IMR-90 (cell line): ENCODE results near the gene SLC9A5. TPM values are rescaled to one million over a fixed set of nuclear protein-coding genes. Genes with fewer than 3 reads are reported as not detected.

Experiments
- ATAC-seq: fragments of 200-7000 bp; cut with Tn5 transposase; 2 replicates; pipeline ENCODE4 v1.9.1; 2020; ENCODE audit warnings: low read depth, mild to moderate bottlenecking, moderate library complexity
- BruUV-seq: library from RNA; stranded (reverse); fragments of 400-500 nt; replicated peaks from 2 replicates; lab custom pipeline; 2021; lab: Mats Ljungman, UMichigan
- CTCF ChIA-PET: fragments of 300-600 bp; formaldehyde crosslinking; extraction: SDS; loops from one replicate; lab custom pipeline; 2021; ENCODE audit warnings: antibody characterized with exemption; lab: Yijun Ruan, JAX
- POLR2A ChIA-PET: fragments of 300-600 bp; sonication (Branson Sonifier 250); formaldehyde crosslinking; loops from one replicate; lab custom pipeline; 2022; ENCODE audit warnings: antibody characterized with exemption; ENCODE audit not compliant: unreplicated experiment; lab: Charles Lee
- DNase-seq: peaks from one replicate; pipeline ENCODE4 v3.0.0; 2013
- H2AFZ ChIP-seq: replicated peaks from 2 replicates; pipeline ENCODE3; 2013; ENCODE audit warnings: low read length, mild to moderate bottlenecking; ENCODE audit not compliant: poor library complexity
- H2AK5ac ChIP-seq: 2 replicates; pipeline ENCODE4 v1.6.1; 2013; ENCODE audit warnings: low read depth, low read length, inconsistent platforms
- H2AK9ac ChIP-seq: replicated peaks from 2 replicates; pipeline ENCODE3; 2013; ENCODE audit warnings: mild to moderate bottlenecking, low read depth, low read length, moderate library complexity; ENCODE audit not compliant: poor library complexity
- H2BK120ac ChIP-seq: 2 replicates; pipeline ENCODE4 v1.6.1; 2013; ENCODE audit warnings: low read depth, low read length, inconsistent platforms
- H2BK15ac ChIP-seq: 3 replicates; pipeline ENCODE4 v1.6.1; 2013; ENCODE audit warnings: low read depth, low read length, inconsistent platforms
- H2BK20ac ChIP-seq: 2 replicates; pipeline ENCODE4 v1.6.1; 2013; ENCODE audit warnings: low read depth, mild to moderate bottlenecking, inconsistent platforms, low read length, moderate library complexity
- H2BK5ac ChIP-seq: 2 replicates; pipeline ENCODE4 v1.6.1; 2013; ENCODE audit warnings: mild to moderate bottlenecking, low read depth, low read length, inconsistent platforms; ENCODE audit not compliant: poor library complexity, severe bottlenecking
- H3K14ac ChIP-seq: replicated peaks from 2 replicates; pipeline ENCODE4 v1.6.1; 2013; ENCODE audit warnings: low read depth, low read length, inconsistent platforms
- H3K18ac ChIP-seq: 2 replicates; pipeline ENCODE4 v1.6.1; 2013; ENCODE audit warnings: low read depth, low read length, control low read depth
- H3K23ac ChIP-seq: 2 replicates; pipeline ENCODE4 v1.6.1; 2013; ENCODE audit warnings: low read depth, low read length, inconsistent platforms
- H3K27ac ChIP-seq: 2 replicates; pipeline ENCODE4 v1.5.1; 2013; ENCODE audit warnings: mild to moderate bottlenecking, control low read depth, low read length; ENCODE audit not compliant: insufficient read depth
- H3K27me3 ChIP-seq: 2 replicates; pipeline ENCODE4 v1.6.1; 2013; ENCODE audit warnings: low read length; ENCODE audit not compliant: control insufficient read depth, insufficient read depth
- H3K36me3 ChIP-seq: 2 replicates; pipeline ENCODE4 v1.6.1; 2013; ENCODE audit warnings: low read length, mixed read lengths; ENCODE audit not compliant: control insufficient read depth, insufficient read depth
- H3K4ac ChIP-seq: 2 replicates; pipeline ENCODE4 v1.6.1; 2013; ENCODE audit warnings: low read depth, low read length, inconsistent platforms
- H3K4me1 ChIP-seq: 2 replicates; pipeline ENCODE4 v1.6.1; 2013; ENCODE audit warnings: low read length, mixed read lengths; ENCODE audit not compliant: control insufficient read depth, insufficient read depth
- H3K4me2 ChIP-seq: 2 replicates; pipeline ENCODE4 v1.6.1; 2013; ENCODE audit warnings: low read depth, mild to moderate bottlenecking, control low read depth, low read length, moderate library complexity
- H3K4me3 ChIP-seq: 2 replicates; pipeline ENCODE4 v1.5.1; 2013; ENCODE audit warnings: low read depth, mild to moderate bottlenecking, control low read depth, low read length, moderate library complexity; ENCODE audit not compliant: insufficient read depth
- H3K56ac ChIP-seq: 2 replicates; pipeline ENCODE4 v1.6.1; 2013; ENCODE audit warnings: low read length, inconsistent platforms; ENCODE audit not compliant: insufficient read depth; ENCODE audit errors: extremely low read depth
- H3K79me1 ChIP-seq, 2 experiments: 2 replicates each; pipeline ENCODE4 v1.6.1; 2013; ENCODE audit warnings: low read length in 2 of 2, inconsistent platforms in 1 of 2, low read depth in 1 of 2
- H3K9ac ChIP-seq: 2 replicates; pipeline ENCODE4 v1.6.1; 2013; ENCODE audit warnings: low read depth, low read length, control low read depth
- H3K9me1 ChIP-seq: 2 replicates; pipeline ENCODE4 v1.6.1; 2013; ENCODE audit warnings: low read length, inconsistent platforms; ENCODE audit not compliant: insufficient read depth
- H3K9me3 ChIP-seq: 2 replicates; pipeline ENCODE4 v1.6.1; 2013; ENCODE audit warnings: low read length; ENCODE audit not compliant: control insufficient read depth, insufficient read depth
- H4K20me1 ChIP-seq: 2 replicates; pipeline ENCODE4 v1.6.1; 2013; ENCODE audit warnings: low read length, inconsistent platforms; ENCODE audit not compliant: insufficient read depth
- H4K5ac ChIP-seq: 2 replicates; pipeline ENCODE4 v1.6.1; 2013; ENCODE audit warnings: mild to moderate bottlenecking, low read depth, low read length, control low read depth
- H4K8ac ChIP-seq, 2 experiments: 2 replicates each; pipeline ENCODE4 v1.6.1; 2013; ENCODE audit warnings: low read depth in 2 of 2, low read length in 2 of 2, control low read depth in 1 of 2, inconsistent platforms in 1 of 2
- H4K91ac ChIP-seq: 2 replicates; pipeline ENCODE4 v1.6.1; 2013; ENCODE audit warnings: low read depth, low read length, inconsistent platforms; ENCODE audit not compliant: insufficient read depth
- CEBPB ChIP-seq: IDR thresholded peaks from 2 replicates; pipeline ENCODE4 v1.6.1; 2012; ENCODE audit warnings: low read depth, low read length, improper control_type of control experiment
- CHD1 ChIP-seq: IDR thresholded peaks from 2 replicates; pipeline ENCODE4 v1.6.1; 2012; ENCODE audit warnings: low read depth, low read length, improper control_type of control experiment
- MAFK ChIP-seq: IDR thresholded peaks from 2 replicates; pipeline ENCODE4 v1.6.1; 2012; ENCODE audit warnings: low read depth, low read length, improper control_type of control experiment
- MAZ ChIP-seq: IDR thresholded peaks from 2 replicates; pipeline ENCODE4 v1.6.1; 2012; ENCODE audit warnings: low read depth, mild to moderate bottlenecking, low read length, improper control_type of control experiment, moderate library complexity, borderline replicate concordance
- MXI1 ChIP-seq: IDR thresholded peaks from 2 replicates; pipeline ENCODE4 v1.6.1; 2012; ENCODE audit warnings: low read depth, mild to moderate bottlenecking, low read length, moderate library complexity, borderline replicate concordance
- WGBS, 2 experiments: methylation state at CpG; one replicate each; pipeline versions ENCODE4 v1.1.5 to v1.1.7; 2013; ENCODE audit warnings: missing lambda C conversion rate in 2 of 2; ENCODE audit not compliant: insufficient read length in 1 of 2; ENCODE audit errors: extremely low coverage in 2 of 2; 5-methylcytosine and 5-hydroxymethylcytosine counted together
- dilution Hi-C: fragments of 300-500 bp; cut with HindIII; formaldehyde crosslinking; loops from one replicate; pipeline ENCODE4 v1.14.3; 2018; ENCODE audit warnings: low sequenced_read_pairs; ENCODE audit not compliant: unreplicated experiment
- in situ Hi-C: fragments of 300-500 bp; cut with MboI; formaldehyde crosslinking; loops from 3 replicates; pipeline ENCODE4 v1.14.3; 2019; ENCODE audit warnings: low sequenced_read_pairs, inconsistent platforms, mixed read lengths
- intact Hi-C: fragments of 100-400 bp; cut with micrococcal nuclease; formaldehyde crosslinking; loops from 2 replicates; pipeline ENCODE4 v1.10.0; 2022
- polyA plus RNA-seq, 3 experiments: library from polyadenylated mRNA; depleted of rRNA; stranded (reverse); fragments of >200 nt; gene quantifications; 2 replicates each; pipeline ENCODE4 v1.2.3, GENCODE V29; 2012; ENCODE audit warnings: low replicate concordance in 1 of 3
- total RNA-seq: library from RNA; depleted of rRNA; stranded (reverse); fragments of >200 nt; gene quantifications from 2 replicates; pipeline ENCODE4 v1.2.3, GENCODE V29; 2012
- TF ChIP-seq, protein P1 (sequence below): fragments of 150-350 bp; IDR thresholded peaks from 2 replicates; pipeline ENCODE4 v1.6.1; 2017; ENCODE audit warnings: mild to moderate bottlenecking, antibody characterized with exemption, low read length, low read depth

The SLC9A5 gene
- total and polyA plus RNA-seq, 2 of the 4 experiments (the other 2 are of a cell fraction) = 1.8 to 5.7 TPM

DNA sequence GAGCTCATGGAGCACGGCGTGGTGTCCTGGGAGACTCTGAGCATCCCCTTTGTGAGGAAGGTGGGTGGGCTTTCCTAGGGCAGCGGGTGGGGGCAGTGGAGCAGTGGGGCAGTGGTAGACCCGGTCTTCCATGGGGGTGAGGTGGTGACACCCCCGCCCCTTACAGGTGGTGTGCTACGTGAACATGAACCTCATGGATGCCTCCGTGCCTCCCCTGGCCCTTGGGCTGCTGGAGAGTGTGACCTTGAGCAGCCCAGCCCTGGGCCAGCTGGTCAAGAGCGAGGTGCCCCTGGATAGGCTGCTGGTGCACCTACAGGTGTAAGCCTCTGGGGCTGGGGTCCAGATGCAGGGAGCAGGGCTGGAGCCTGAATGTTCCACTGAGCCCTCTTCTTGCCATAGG is 48.3 kb upstream of the SLC9A5 start:
- 96% methylated on average over 5 of the region's 8 CpGs; no CpG with 5 or more reads in 1 of the 2 experiments for WGBS, 2 experiments

More for the DNA sequence above, 48.3 kb upstream of the SLC9A5 start:
- no TSS peak for BruUV-seq
- Histone ChIP-seq H2AK5ac (no peak overlapping the region), H2AK9ac (peak overlapping the region; percentile 28), H4K5ac (no peak overlapping the region), H3K18ac (no peak overlapping the region), H4K20me1 (peaks cover 13% of the 10 kb centered on the region; the same call in 1 of the 2 replicates), H3K36me3 (peaks cover 59% of the 10 kb centered on the region), H3K56ac (no peak overlapping the region), H3K79me1 (peaks cover 0 to 15% of the 10 kb centered on the region in 2 experiments; a peak in 3 of 4 replicates), H3K9me3 (no peaks in the 10 kb centered on the region), H4K8ac (no peak overlapping the region), H3K4me1 (no peaks in the 10 kb centered on the region), H3K27me3 (no peaks in the 10 kb centered on the region), H3K14ac (no peak overlapping the region), H3K4me2 (no peak overlapping the region), H3K4me3 (no peak overlapping the region), H3K23ac (no peak overlapping the region), H2BK120ac (no peak overlapping the region), H2BK5ac (no peak overlapping the region), H4K91ac (no peak overlapping the region), H3K4ac (no peak overlapping the region), H2BK20ac (no peak overlapping the region), H3K9ac (no peak overlapping the region), H3K27ac (no peak overlapping the region), H2BK15ac (no peak overlapping the region), H2AFZ (no peak overlapping the region), H3K9me1 (no peaks in the 10 kb centered on the region)
- intact Hi-C loops = no loop called here
- ChIA-PET POLR2A (interaction anchor here (0.6 kb wide), 2 partner anchors 47 to 84 kb away, joined by 4 to 7 read pairs; partner anchors contain the start of gene FHOD1), CTCF (no interaction called here)
- no peak for TF ChIP-seq MXI1
- no peak for TF ChIP-seq MAZ
- TF ChIP-seq CHD1 = no peak
- no peak for TF ChIP-seq MAFK
- no peak for TF ChIP-seq CEBPB
- TF ChIP-seq, protein P1, sequence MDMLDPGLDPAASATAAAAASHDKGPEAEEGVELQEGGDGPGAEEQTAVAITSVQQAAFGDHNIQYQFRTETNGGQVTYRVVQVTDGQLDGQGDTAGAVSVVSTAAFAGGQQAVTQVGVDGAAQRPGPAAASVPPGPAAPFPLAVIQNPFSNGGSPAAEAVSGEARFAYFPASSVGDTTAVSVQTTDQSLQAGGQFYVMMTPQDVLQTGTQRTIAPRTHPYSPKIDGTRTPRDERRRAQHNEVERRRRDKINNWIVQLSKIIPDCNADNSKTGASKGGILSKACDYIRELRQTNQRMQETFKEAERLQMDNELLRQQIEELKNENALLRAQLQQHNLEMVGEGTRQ = no peak
- DNase-seq (no peak), ATAC-seq (no peak)
- dilution Hi-C loops = no loop called here
- in situ Hi-C loops = no loop called here
